ENCODE results near the gene ZNF792.
"Not testable (repeated sequence)": the region's sequence is repeated elsewhere in the genome, so short reads cannot be mapped to it uniquely, and the experiment has no call there.

ZNF792 gene

GRCh38 chr19:34926361-34926684 lies 37.7 kb downstream of the ZNF792 start:
- Histone ChIP-seq H3K9me3 (ENCODE audit: control insufficient read depth in 2 of 2, low read length in 2 of 2) (no peaks in the 10 kb centered on the region), H3K9ac (ENCODE audit: low read depth in 1 of 2, low read length in 2 of 2) (peak overlapping the region; percentile 32 to 78), H3K27ac (ENCODE audit: low read depth in 2 of 2, low read length in 2 of 2) (peak overlapping the region in 1 of 2 donors; percentile 71), H3K36me3 (ENCODE audit: control insufficient read depth in 2 of 2, insufficient read depth in 2 of 2, low read length in 2 of 2) (peaks cover 0 to 6% of the 10 kb centered on the region in 2 donors), H3K4me3 (ENCODE audit: low read length in 2 of 2) (peak overlapping the region; percentile 73 to 91), H3K27me3 (ENCODE audit: control insufficient read depth in 2 of 2, insufficient read depth in 2 of 2, low read length in 2 of 2) (no peaks in the 10 kb centered on the region), H3K4me1 (ENCODE audit: control insufficient read depth in 2 of 2, insufficient read depth in 2 of 2, low read length in 2 of 2) (peaks cover 6% of the 10 kb centered on the region in 2 donors)

- no peak overlapping the region for H3K4me3 ChIP-seq (ENCODE audit: low read length in 2 of 2)
- no peaks in the 10 kb centered on the region for H3K27me3 ChIP-seq (ENCODE audit: control insufficient read depth in 2 of 2, insufficient read depth in 2 of 2, low read length in 2 of 2)
- H3K9me3 ChIP-seq (ENCODE audit: control insufficient read depth in 2 of 2, low read length in 2 of 2) = no peaks in the 10 kb centered on the region
- peaks cover 0 to 3% of the 10 kb centered on the region in 2 donors for H3K36me3 ChIP-seq (ENCODE audit: control insufficient read depth in 2 of 2, insufficient read depth in 2 of 2, low read length in 2 of 2)
- H3K4me1 ChIP-seq (ENCODE audit: control insufficient read depth in 2 of 2, insufficient read depth in 2 of 2, low read length in 2 of 2) = peaks cover 6% of the 10 kb centered on the region in 2 donors
- no peak overlapping the region for H3K27ac ChIP-seq (ENCODE audit: low read depth in 2 of 2, low read length in 2 of 2)
- no peak overlapping the region for H3K9ac ChIP-seq (ENCODE audit: low read depth in 1 of 2, low read length in 2 of 2)
Measured at GRCh38 chr19:34925278-34925855, 38.7 kb downstream of the ZNF792 start.

GRCh38 chr19:34920090-34920786 lies 43.8 kb downstream of the ZNF792 start:
- H3K4me1 ChIP-seq (ENCODE audit: control insufficient read depth in 2 of 2, insufficient read depth in 2 of 2, low read length in 2 of 2); H3K36me3 ChIP-seq (ENCODE audit: control insufficient read depth in 2 of 2, insufficient read depth in 2 of 2, low read length in 2 of 2); H3K4me3 ChIP-seq (ENCODE audit: low read length in 2 of 2); H3K9ac ChIP-seq (ENCODE audit: low read depth in 1 of 2, low read length in 2 of 2); H3K27ac ChIP-seq (ENCODE audit: low read depth in 2 of 2, low read length in 2 of 2); H3K27me3 ChIP-seq (ENCODE audit: control insufficient read depth in 2 of 2, insufficient read depth in 2 of 2, low read length in 2 of 2): not testable (repeated sequence)
- peaks cover 3 to 11% of the 10 kb centered on the region in 2 donors for H3K9me3 ChIP-seq (ENCODE audit: control insufficient read depth in 2 of 2, low read length in 2 of 2)

DNA sequence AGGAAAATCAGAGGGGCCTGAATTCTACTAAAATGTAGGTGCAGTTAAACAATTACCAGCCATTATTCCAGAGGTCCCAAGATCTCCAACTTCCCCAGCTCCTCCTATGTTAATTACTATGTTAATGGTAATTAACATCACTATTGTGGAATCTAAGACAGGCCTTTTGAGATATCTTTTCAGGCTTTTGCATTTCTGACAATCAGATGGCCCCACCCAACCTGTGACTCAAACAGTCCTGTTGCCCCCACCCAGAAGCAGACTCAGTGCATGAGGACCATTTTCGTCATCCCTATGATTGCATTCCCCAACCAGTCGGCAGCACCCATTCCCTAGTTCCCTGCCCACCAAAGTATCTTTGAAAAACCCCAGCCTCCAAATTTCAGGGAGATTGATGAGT lies 45.8 kb downstream of the ZNF792 start:
- no peak overlapping the region for H3K27ac ChIP-seq (ENCODE audit: low read depth in 2 of 2, low read length in 2 of 2)
- no peaks in the 10 kb centered on the region for H3K36me3 ChIP-seq (ENCODE audit: control insufficient read depth in 2 of 2, insufficient read depth in 2 of 2, low read length in 2 of 2)
- no peaks in the 10 kb centered on the region for H3K4me1 ChIP-seq (ENCODE audit: control insufficient read depth in 2 of 2, insufficient read depth in 2 of 2, low read length in 2 of 2)
- peaks cover 3 to 11% of the 10 kb centered on the region in 2 donors for H3K9me3 ChIP-seq (ENCODE audit: control insufficient read depth in 2 of 2, low read length in 2 of 2)
- H3K9ac ChIP-seq (ENCODE audit: low read depth in 1 of 2, low read length in 2 of 2) = no peak overlapping the region
- H3K4me3 ChIP-seq (ENCODE audit: low read length in 2 of 2) = no peak overlapping the region
- H3K27me3 ChIP-seq (ENCODE audit: control insufficient read depth in 2 of 2, insufficient read depth in 2 of 2, low read length in 2 of 2) = no peaks in the 10 kb centered on the region

GRCh38 chr19:34917144-34917543 lies 46.9 kb downstream of the ZNF792 start:
- not testable (repeated sequence) for H3K9ac ChIP-seq (ENCODE audit: low read depth in 1 of 2, low read length in 2 of 2); H3K4me3 ChIP-seq (ENCODE audit: low read length in 2 of 2); H3K27me3 ChIP-seq (ENCODE audit: control insufficient read depth in 2 of 2, insufficient read depth in 2 of 2, low read length in 2 of 2); H3K27ac ChIP-seq (ENCODE audit: low read depth in 2 of 2, low read length in 2 of 2); H3K36me3 ChIP-seq (ENCODE audit: control insufficient read depth in 2 of 2, insufficient read depth in 2 of 2, low read length in 2 of 2); H3K4me1 ChIP-seq (ENCODE audit: control insufficient read depth in 2 of 2, insufficient read depth in 2 of 2, low read length in 2 of 2)
- H3K9me3 ChIP-seq (ENCODE audit: control insufficient read depth in 2 of 2, low read length in 2 of 2) = peaks cover 3 to 11% of the 10 kb centered on the region in 2 donors

- no peaks in the 10 kb centered on the region for H3K9me3 ChIP-seq (ENCODE audit: control insufficient read depth in 2 of 2, low read length in 2 of 2)
- H3K27ac ChIP-seq (ENCODE audit: low read depth in 2 of 2, low read length in 2 of 2) = no peak overlapping the region
- no peaks in the 10 kb centered on the region for H3K36me3 ChIP-seq (ENCODE audit: control insufficient read depth in 2 of 2, insufficient read depth in 2 of 2, low read length in 2 of 2)
- H3K9ac ChIP-seq (ENCODE audit: low read depth in 1 of 2, low read length in 2 of 2) = no peak overlapping the region
- H3K27me3 ChIP-seq (ENCODE audit: control insufficient read depth in 2 of 2, insufficient read depth in 2 of 2, low read length in 2 of 2) = peaks cover 2 to 4% of the 10 kb centered on the region in 2 donors
- no peaks in the 10 kb centered on the region for H3K4me1 ChIP-seq (ENCODE audit: control insufficient read depth in 2 of 2, insufficient read depth in 2 of 2, low read length in 2 of 2)
- no peak overlapping the region for H3K4me3 ChIP-seq (ENCODE audit: low read length in 2 of 2)
Measured at GRCh38 chr19:34910770-34911169, 53.3 kb downstream of the ZNF792 start.
